ENCODE results near the gene ZNF506.

GRCh38 chr19:19782783-19783182 lies 38.8 kb downstream of the ZNF506 start:
- TF ChIP-seq CTCF (IDR thresholded peaks at IDR 0.05; ENCODE audit: extremely low read depth in 1 of 2, insufficient read depth in 1 of 2, low read depth in 1 of 2, low read length in 2 of 2) (no peak), POLR2A (IDR thresholded peaks at IDR 0.05; ENCODE audit: low read depth, low read length) (no peak), JUN (IDR thresholded peaks at IDR 0.05; ENCODE audit: borderline replicate concordance, insufficient read depth, insufficient read length, low read depth) (no peak), EZH2 (IDR thresholded peaks at IDR 0.05; ENCODE audit: borderline replicate concordance, low read depth, low read length, severe bottlenecking) (no peak), POLR2AphosphoS5 (IDR thresholded peaks at IDR 0.05; ENCODE audit: insufficient read depth, low read depth, low read length) (no peak), MAX (IDR thresholded peaks at IDR 0.05; ENCODE audit: insufficient read depth, insufficient read length) (no peak), GATA2 (IDR thresholded peaks at IDR 0.05; ENCODE audit: insufficient read depth, insufficient read length, low read depth, low read length) (no peak), FOS (IDR thresholded peaks at IDR 0.05; ENCODE audit: borderline replicate concordance, insufficient read depth, low read length) (no peak), MYC (IDR thresholded peaks at IDR 0.05; ENCODE audit: low read depth, low read length) (no peak)

Data from endothelial cell of umbilical vein (primary cell).